KOPT-K1 (cell line): ENCODE results near the gene SHROOM1.

Experiments used
- H3K27ac ChIP-seq: fragments of 200-600 bp; sonication (generic); 2 replicates; pipeline ENCODE4 v1.5.1; 2016; ENCODE audit warnings: antibody characterized with exemption, mild to moderate bottlenecking, low read depth, low read length; ENCODE audit not compliant: poor library complexity, severe bottlenecking
- H3K36me3 ChIP-seq: fragments of 200-600 bp; sonication (generic); 2 replicates; pipeline ENCODE4 v1.5.1; 2017; ENCODE audit warnings: antibody characterized with exemption, mild to moderate bottlenecking, low read length, moderate library complexity; ENCODE audit not compliant: insufficient read depth
- H3K9me3 ChIP-seq: fragments of 200-600 bp; sonication (generic); 2 replicates; pipeline ENCODE4 v1.5.1; 2017; ENCODE audit warnings: antibody characterized with exemption, low read length, mild to moderate bottlenecking; ENCODE audit not compliant: insufficient read depth, poor library complexity, severe bottlenecking

The SHROOM1 gene

GRCh38 chr5:132837868-132838267 lies 7.4 kb upstream of the SHROOM1 start:
- Histone ChIP-seq H3K9me3 (no peaks in the 10 kb centered on the region), H3K27ac (no peak overlapping the region), H3K36me3 (no peaks in the 10 kb centered on the region)

GRCh38 chr5:132836852-132837251 lies 6.4 kb upstream of the SHROOM1 start:
- H3K9me3 ChIP-seq = no peaks in the 10 kb centered on the region
- no peak overlapping the region for H3K27ac ChIP-seq
- H3K36me3 ChIP-seq = no peaks in the 10 kb centered on the region

DNA sequence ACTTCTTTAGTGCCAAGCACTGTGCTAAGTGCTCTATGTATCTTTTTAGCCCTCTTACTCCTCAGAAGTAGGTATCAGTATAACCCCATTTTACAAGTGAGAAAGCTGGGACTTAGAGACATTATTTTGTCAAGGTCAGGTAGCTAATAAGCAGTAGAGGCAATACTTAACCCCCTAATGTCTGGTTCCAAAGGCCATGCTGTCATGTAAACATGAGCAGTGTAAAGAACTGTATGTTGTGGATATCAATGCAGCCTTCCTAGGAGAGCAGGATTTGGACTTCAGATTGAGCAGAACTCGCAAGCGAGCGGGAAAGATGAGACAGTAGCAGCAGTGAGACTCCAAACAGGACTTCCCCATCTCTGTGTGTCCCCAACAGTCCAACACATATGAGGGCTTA lies 3.6 kb upstream of the SHROOM1 start:
- no peaks in the 10 kb centered on the region for H3K36me3 ChIP-seq

GRCh38 chr5:132832612-132833011 lies 2.2 kb upstream of the SHROOM1 start:
- Histone ChIP-seq H3K27ac (no peak overlapping the region), H3K9me3 (no peaks in the 10 kb centered on the region), H3K36me3 (no peaks in the 10 kb centered on the region)

More for the DNA sequence above, 3.6 kb upstream of the SHROOM1 start:
- Histone ChIP-seq H3K9me3 (no peaks in the 10 kb centered on the region), H3K27ac (no peak overlapping the region)

DNA sequence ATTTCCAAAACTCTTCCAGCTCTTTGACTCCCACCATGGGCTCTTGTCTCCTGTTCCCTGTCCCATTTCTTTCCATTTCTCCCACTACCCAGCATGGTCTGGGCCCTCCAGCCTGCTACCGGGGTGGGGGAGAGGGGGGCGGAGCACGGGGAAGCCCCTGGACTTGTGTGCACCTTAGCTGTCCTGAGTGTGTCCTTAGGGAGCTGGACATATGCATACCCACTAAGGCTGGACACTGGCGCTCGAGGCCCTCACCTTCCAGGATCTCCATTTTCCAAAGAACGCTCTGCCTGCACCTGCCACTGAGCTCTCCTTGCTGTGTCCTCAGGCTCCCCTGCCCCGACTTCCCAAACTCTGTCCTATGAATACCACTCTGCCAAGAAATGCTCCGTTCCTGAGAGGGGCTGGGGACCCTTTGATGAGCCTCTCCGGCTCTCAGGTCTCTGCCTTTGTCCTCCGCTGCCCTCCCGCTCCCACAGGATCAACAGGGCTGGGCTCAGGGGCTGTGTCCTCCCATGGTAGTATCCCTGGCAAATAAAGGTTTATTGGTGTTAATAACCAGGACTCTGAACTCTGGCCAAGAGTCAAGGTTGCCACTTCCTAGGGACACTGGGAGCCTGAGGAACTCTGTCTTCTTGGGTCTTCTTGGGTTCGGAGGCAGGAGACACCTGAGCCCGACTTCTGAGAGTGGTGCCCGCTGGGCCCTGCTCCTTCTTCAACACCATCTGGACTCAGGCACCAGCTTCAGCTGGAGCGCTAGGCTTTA lies 831 bp upstream of the SHROOM1 start:
- no peaks in the 10 kb centered on the region for H3K9me3 ChIP-seq
- H3K36me3 ChIP-seq = no peaks in the 10 kb centered on the region
- no peak overlapping the region for H3K27ac ChIP-seq

- H3K9me3 ChIP-seq = no peaks in the 10 kb centered on the region
- H3K27ac ChIP-seq = peak overlapping the region; percentile 31
- no peaks in the 10 kb centered on the region for H3K36me3 ChIP-seq
Observed at GRCh38 chr5:132829742-132830435, 558 bp downstream of the SHROOM1 start.

GRCh38 chr5:132828846-132829494 lies 1.5 kb downstream of the SHROOM1 start:
- no peak overlapping the region for H3K27ac ChIP-seq
- H3K36me3 ChIP-seq = no peaks in the 10 kb centered on the region
- no peaks in the 10 kb centered on the region for H3K9me3 ChIP-seq

DNA sequence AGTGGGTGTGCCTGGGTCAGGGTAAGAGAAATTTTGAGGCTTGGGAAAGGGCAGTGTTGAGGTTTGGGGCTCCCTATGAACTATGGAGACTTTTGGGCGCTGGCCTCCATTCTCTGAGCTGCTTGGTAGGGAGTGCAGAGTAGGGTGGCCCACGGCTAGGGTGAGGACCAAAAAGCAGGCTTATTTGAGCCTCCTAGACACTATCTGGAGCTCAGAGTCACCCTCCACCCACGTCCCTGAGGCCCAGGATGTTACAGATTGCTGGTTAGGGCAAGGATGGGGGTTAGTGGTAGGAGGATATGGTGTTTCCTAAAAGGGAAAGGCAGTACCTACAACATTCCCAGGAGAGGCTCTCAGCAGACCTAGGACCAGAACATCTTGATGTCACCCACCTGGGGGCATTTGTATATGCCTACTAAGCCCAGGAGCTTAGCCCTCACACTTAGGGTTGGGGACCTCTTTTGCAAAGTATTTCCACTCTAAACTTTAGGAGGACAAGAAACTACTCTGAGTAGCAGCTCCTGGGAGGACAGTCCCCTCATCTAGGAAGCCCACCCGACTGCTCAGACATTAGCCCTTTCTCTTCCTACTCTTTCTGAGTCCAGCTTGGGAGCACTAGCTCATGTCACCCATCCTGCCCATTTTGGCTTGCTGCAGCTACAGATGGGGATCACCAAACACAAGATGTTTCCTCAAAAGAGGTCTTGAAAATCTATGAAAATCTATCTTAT lies 2.3 kb downstream of the SHROOM1 start:
- Histone ChIP-seq H3K27ac (no peak overlapping the region), H3K36me3 (no peaks in the 10 kb centered on the region), H3K9me3 (no peaks in the 10 kb centered on the region)

DNA sequence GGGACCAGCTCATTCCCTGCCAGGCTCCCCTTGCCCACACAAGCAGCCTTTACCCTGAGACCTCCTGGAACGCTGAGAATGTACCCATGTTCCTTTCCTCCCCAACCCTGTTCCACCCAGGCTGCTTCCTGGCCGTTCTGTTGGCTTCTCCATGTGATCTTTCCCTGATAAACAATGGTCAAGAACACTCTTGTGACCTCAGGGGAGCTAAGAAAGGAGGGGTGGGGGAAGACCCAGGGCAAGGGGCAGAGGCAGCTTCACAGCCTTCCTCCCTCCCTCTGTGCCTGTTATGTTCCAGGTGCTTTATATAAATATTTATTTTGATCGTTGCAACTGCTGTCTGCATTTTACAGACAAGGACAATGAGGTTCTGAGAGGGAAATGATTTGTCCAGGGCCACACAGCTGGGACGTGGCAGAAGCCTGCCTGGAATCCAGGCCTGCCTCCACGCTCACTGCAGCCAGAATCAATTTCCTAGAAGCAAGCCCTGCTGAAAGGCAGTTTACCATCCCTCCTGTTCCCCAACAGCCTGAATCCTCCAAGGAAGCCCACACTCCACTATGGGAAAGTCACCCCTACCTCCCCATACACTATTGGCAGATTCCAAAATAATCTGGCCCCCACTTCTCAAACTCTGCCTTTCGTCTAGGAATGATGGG lies 3.9 kb downstream of the SHROOM1 start:
- H3K9me3 ChIP-seq = no peaks in the 10 kb centered on the region
- no peaks in the 10 kb centered on the region for H3K36me3 ChIP-seq
- H3K27ac ChIP-seq = no peak overlapping the region

DNA sequence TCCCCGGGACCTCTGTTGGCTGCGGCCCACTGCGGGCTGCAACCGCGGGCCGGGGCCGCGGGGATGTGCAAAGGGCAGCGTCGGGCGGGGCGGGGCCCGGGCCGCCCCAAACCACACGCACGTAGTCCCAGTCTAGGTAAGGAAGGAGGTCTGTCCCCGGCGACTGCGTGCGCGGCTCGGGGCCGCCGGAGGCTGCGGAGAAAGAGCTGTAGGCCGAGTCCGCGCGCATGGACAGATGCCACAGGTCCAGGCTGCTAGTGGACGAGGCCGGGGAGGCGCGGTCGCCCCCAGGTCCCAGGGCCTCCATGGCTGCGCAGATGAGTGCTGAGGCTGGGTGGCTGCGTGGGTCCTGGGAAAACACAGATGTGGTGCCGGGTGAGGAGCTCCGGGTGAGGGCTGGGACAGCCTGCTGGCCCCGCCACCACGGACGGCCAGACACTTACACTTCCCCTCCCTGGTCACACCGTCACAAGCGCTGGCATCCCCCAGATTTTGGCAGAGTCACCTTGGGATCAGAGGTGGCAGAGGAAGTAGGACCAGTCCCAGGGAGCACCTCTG lies 4.5 kb downstream of the SHROOM1 start:
- no peaks in the 10 kb centered on the region for H3K36me3 ChIP-seq
- H3K27ac ChIP-seq = no peak overlapping the region

DNA sequence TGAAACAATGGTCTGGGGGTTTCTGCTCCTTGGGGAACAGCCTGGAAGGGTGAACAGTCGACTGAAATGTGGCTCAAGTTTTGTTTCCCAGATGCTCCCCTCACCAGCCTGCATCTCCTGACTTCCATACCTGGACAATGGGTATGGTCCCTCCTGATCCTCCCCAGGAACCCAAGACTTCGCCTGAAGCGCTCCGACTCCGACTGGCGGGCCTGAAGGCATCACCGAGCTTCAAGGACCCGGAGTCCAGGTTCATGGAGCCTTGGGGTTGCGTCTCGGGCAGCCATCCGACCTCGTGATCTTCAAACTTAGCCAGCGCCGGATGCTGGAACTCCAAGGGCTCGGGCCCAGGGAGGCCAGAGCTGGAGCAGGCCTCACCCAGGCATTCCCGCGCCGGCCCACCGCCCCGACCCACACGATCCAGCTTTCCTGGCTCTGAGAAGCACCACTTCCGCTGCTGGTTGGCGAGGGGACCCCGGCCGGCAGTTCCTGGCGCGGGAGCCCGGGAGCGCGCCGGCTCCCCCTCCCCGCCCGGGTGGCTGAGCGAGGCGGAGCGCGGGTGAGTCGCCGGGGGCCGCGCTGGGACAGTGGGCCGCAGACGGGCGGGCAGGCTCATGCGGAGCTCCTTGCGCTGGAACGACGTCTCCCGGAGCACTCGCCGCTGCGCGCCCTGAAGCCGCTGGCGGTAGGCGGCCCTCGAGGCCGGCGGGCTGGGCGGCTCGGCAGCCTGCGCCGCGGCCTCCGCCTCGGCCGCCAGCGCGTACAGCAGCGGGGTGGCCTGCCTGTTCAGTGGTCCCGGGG lies 5.2 kb downstream of the SHROOM1 start:
- H3K9me3 ChIP-seq = no peaks in the 10 kb centered on the region
- no peaks in the 10 kb centered on the region for H3K36me3 ChIP-seq
- H3K27ac ChIP-seq = no peak overlapping the region

More for the DNA sequence above, 4.5 kb downstream of the SHROOM1 start:
- no peaks in the 10 kb centered on the region for H3K9me3 ChIP-seq

DNA sequence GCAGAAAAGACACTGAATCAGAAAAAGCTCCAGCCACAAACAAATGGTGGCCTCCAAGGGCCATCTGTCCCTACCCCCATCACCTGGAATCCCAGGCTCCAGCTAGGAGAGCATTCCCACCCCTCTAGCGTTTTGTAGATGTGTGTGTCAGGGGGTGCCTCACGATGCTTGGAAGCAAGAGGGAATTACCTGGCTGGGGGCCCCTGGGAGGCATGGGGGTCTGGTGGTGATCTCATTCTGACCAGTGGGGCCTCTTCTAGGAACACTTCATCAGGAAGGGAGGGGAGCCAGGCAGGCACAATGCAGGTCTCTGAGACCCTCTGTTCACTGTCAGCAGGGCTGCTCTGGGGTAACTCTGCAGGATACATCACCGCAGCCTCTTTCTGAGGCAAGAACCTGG lies 6.0 kb downstream of the SHROOM1 start:
- Histone ChIP-seq H3K27ac (no peak overlapping the region), H3K36me3 (no peaks in the 10 kb centered on the region), H3K9me3 (no peaks in the 10 kb centered on the region)

GRCh38 chr5:132823481-132824050 lies 6.9 kb downstream of the SHROOM1 start:
- Histone ChIP-seq H3K9me3 (no peaks in the 10 kb centered on the region), H3K27ac (no peak overlapping the region), H3K36me3 (no peaks in the 10 kb centered on the region)
